ENCODE data around the gene IRS2.

The IRS2 gene

GRCh38 chr13:109817591-109818535 lies 31.5 kb upstream of the IRS2 start:
- H3K9me3 ChIP-seq (ENCODE audit: low read length): no peaks in the 10 kb centered on the region
- no peaks in the 10 kb centered on the region for H3K4me1 ChIP-seq (ENCODE audit: insufficient read depth, low read length)
- no peak overlapping the region for H3K4me3 ChIP-seq (ENCODE audit: low read depth in 1 of 2, low read length in 2 of 2)
- no peak overlapping the region for H3K9ac ChIP-seq (ENCODE audit: low read length)
- H3K27me3 ChIP-seq (ENCODE audit: control insufficient read depth in 1 of 2, insufficient read depth in 2 of 2, low read length in 2 of 2): no peaks in the 10 kb centered on the region
- no peaks in the 10 kb centered on the region for H3K36me3 ChIP-seq (ENCODE audit: insufficient read depth, low read length)
- no peak overlapping the region for H3K27ac ChIP-seq (ENCODE audit: low read depth, low read length)

- H3K36me3 ChIP-seq (ENCODE audit: insufficient read depth, low read length): no peaks in the 10 kb centered on the region
- no peak overlapping the region for H3K9ac ChIP-seq (ENCODE audit: low read length)
- no peak overlapping the region for H3K27ac ChIP-seq (ENCODE audit: low read depth, low read length)
- no peaks in the 10 kb centered on the region for H3K9me3 ChIP-seq (ENCODE audit: low read length)
- H3K4me3 ChIP-seq (ENCODE audit: low read depth in 1 of 2, low read length in 2 of 2): no peak overlapping the region
- H3K27me3 ChIP-seq (ENCODE audit: control insufficient read depth in 1 of 2, insufficient read depth in 2 of 2, low read length in 2 of 2): no peaks in the 10 kb centered on the region
- H3K4me1 ChIP-seq (ENCODE audit: insufficient read depth, low read length): no peaks in the 10 kb centered on the region
Observed at GRCh38 chr13:109816808-109817203, 30.4 kb upstream of the IRS2 start.

DNA sequence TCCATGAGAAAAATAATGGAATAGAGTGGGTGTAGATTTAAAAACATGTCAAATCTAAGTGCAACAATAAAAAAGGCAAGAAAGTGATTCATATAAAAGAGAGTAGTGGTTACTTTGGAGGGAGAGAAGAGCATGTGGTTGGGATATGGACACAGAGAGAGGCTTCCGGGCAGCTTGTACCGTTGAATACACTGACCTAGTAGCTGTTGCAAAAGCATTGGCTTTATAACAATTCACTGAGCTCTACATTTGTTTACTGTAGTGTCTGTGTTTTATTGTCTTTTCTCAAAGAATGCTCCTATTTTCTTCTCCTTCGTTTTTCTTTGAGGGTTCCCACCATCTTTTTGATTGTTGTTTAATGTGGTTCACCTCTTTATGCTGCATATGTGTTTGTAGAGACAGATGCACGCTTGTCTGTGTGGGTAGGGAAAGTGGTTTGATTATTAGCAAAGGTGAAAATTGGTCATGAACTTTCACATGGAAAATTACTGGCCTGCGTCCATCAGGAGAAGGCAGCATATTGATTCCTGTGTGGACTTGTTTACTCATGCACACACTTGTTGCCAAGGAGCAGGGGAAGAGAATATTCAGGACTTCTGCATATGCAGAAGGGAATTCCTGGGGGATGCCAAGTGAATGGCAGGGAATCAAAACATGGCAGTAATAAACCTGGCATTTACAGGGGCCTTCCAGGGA lies 29.9 kb upstream of the IRS2 start:
- no peak overlapping the region for H3K9ac ChIP-seq (ENCODE audit: low read length)
- no peaks in the 10 kb centered on the region for H3K9me3 ChIP-seq (ENCODE audit: low read length)
- H3K4me3 ChIP-seq (ENCODE audit: low read depth in 1 of 2, low read length in 2 of 2): no peak overlapping the region
- no peak overlapping the region for H3K27ac ChIP-seq (ENCODE audit: low read depth, low read length)
- H3K36me3 ChIP-seq (ENCODE audit: insufficient read depth, low read length): no peaks in the 10 kb centered on the region
- no peaks in the 10 kb centered on the region for H3K27me3 ChIP-seq (ENCODE audit: control insufficient read depth in 1 of 2, insufficient read depth in 2 of 2, low read length in 2 of 2)
- H3K4me1 ChIP-seq (ENCODE audit: insufficient read depth, low read length): no peaks in the 10 kb centered on the region

GRCh38 chr13:109815651-109816050 lies 29.3 kb upstream of the IRS2 start:
- H3K27ac ChIP-seq (ENCODE audit: low read depth, low read length): no peak overlapping the region
- no peaks in the 10 kb centered on the region for H3K27me3 ChIP-seq (ENCODE audit: control insufficient read depth in 1 of 2, insufficient read depth in 2 of 2, low read length in 2 of 2)
- no peaks in the 10 kb centered on the region for H3K4me1 ChIP-seq (ENCODE audit: insufficient read depth, low read length)
- no peaks in the 10 kb centered on the region for H3K9me3 ChIP-seq (ENCODE audit: low read length)
- no peak overlapping the region for H3K4me3 ChIP-seq (ENCODE audit: low read depth in 1 of 2, low read length in 2 of 2)
- no peaks in the 10 kb centered on the region for H3K36me3 ChIP-seq (ENCODE audit: insufficient read depth, low read length)
- no peak overlapping the region for H3K9ac ChIP-seq (ENCODE audit: low read length)

- no peaks in the 10 kb centered on the region for H3K4me1 ChIP-seq (ENCODE audit: insufficient read depth, low read length)
- H3K36me3 ChIP-seq (ENCODE audit: insufficient read depth, low read length): no peaks in the 10 kb centered on the region
- no peak overlapping the region for H3K27ac ChIP-seq (ENCODE audit: low read depth, low read length)
- H3K9me3 ChIP-seq (ENCODE audit: low read length): no peaks in the 10 kb centered on the region
- no peaks in the 10 kb centered on the region for H3K27me3 ChIP-seq (ENCODE audit: control insufficient read depth in 1 of 2, insufficient read depth in 2 of 2, low read length in 2 of 2)
- no peak overlapping the region for H3K9ac ChIP-seq (ENCODE audit: low read length)
- no peak overlapping the region for H3K4me3 ChIP-seq (ENCODE audit: low read depth in 1 of 2, low read length in 2 of 2)
Observed at GRCh38 chr13:109813663-109814062, 27.3 kb upstream of the IRS2 start.

GRCh38 chr13:109812382-109812781 lies 26.0 kb upstream of the IRS2 start:
- H3K9me3 ChIP-seq (ENCODE audit: low read length): no peaks in the 10 kb centered on the region
- H3K9ac ChIP-seq (ENCODE audit: low read length): no peak overlapping the region
- H3K27me3 ChIP-seq (ENCODE audit: control insufficient read depth in 1 of 2, insufficient read depth in 2 of 2, low read length in 2 of 2): no peaks in the 10 kb centered on the region
- no peak overlapping the region for H3K27ac ChIP-seq (ENCODE audit: low read depth, low read length)
- no peak overlapping the region for H3K4me3 ChIP-seq (ENCODE audit: low read depth in 1 of 2, low read length in 2 of 2)
- H3K4me1 ChIP-seq (ENCODE audit: insufficient read depth, low read length): no peaks in the 10 kb centered on the region
- no peaks in the 10 kb centered on the region for H3K36me3 ChIP-seq (ENCODE audit: insufficient read depth, low read length)

DNA sequence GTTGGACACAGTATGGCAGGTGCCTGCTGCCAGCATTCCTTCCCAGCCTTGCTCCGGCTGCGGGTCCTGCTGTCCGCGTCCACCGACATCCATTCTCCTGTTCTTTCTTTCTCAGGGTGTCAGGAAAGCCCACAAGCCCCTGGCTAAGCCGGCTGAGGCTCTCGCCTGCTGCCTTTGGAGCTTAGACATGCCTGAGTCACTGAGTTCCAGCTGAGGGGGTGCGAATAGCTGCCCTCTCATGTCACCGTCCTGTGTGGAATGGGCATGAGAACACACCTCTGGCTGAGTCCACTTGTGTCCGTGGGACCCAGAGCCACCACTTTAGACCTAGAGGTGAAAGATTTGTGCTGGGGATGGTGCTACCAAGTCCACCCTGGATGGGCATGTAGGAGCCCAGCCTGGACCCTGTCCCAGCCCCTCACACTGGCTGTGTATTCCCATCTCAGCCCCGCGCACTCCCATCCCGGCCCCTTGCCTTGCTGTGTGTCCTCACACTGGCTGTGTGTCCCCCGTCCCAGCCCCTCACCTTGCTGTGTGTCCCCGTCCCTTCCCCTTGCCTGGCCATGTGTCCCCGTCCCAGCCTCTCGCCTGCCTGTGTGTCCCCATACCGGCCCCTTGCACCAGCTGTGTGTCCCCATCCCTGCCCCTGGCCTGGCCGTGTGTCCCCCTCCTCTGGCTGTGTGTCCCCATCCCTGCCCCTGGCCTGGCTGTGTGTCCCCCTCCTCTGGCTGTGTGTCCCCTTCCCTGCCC lies 24.6 kb upstream of the IRS2 start:
- no peak overlapping the region for H3K27ac ChIP-seq (ENCODE audit: low read depth, low read length)
- H3K4me3 ChIP-seq (ENCODE audit: low read depth in 1 of 2, low read length in 2 of 2): no peak overlapping the region
- no peaks in the 10 kb centered on the region for H3K4me1 ChIP-seq (ENCODE audit: insufficient read depth, low read length)
- no peaks in the 10 kb centered on the region for H3K9me3 ChIP-seq (ENCODE audit: low read length)
- no peaks in the 10 kb centered on the region for H3K27me3 ChIP-seq (ENCODE audit: control insufficient read depth in 1 of 2, insufficient read depth in 2 of 2, low read length in 2 of 2)
- no peak overlapping the region for H3K9ac ChIP-seq (ENCODE audit: low read length)
- no peaks in the 10 kb centered on the region for H3K36me3 ChIP-seq (ENCODE audit: insufficient read depth, low read length)

DNA sequence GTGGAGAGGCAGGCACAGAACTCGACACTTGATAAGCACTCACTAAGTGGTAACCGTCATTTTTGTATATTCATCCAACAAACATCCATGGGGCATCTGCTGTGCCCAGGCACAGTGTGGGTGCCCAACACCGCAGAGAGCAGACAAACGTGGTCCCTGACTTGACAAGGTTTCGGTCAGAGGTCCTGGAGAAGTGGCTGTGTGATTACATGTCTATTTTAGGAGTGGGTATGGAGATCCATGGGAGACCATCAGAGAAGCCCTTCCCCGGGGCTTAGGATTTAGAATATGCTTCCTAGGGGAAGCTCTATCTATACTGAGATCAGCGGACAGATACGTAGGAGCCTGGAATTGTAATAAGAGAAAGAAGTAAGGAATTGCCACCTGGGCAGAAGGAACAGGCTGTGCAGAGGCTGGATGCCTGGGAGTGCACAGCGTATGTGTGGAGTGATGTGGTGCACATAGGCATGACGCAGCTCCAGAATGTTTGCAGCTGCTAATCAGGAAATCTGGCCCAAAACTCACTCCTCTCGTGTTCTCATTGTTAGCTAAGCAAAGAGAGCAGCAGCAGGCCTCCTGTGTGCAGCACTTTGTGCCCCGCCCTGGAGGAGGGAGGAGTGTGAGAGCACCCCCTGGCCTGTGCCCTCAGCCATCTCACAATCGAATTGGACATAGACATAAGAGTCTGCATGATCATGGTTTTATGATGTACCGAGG lies 23.0 kb upstream of the IRS2 start:
- Histone ChIP-seq H3K4me3 (ENCODE audit: low read depth in 1 of 2, low read length in 2 of 2) (no peak overlapping the region), H3K9me3 (ENCODE audit: low read length) (no peaks in the 10 kb centered on the region), H3K9ac (ENCODE audit: low read length) (no peak overlapping the region), H3K36me3 (ENCODE audit: insufficient read depth, low read length) (no peaks in the 10 kb centered on the region), H3K27me3 (ENCODE audit: control insufficient read depth in 1 of 2, insufficient read depth in 2 of 2, low read length in 2 of 2) (no peaks in the 10 kb centered on the region), H3K4me1 (ENCODE audit: insufficient read depth, low read length) (no peaks in the 10 kb centered on the region), H3K27ac (ENCODE audit: low read depth, low read length) (no peak overlapping the region)

DNA sequence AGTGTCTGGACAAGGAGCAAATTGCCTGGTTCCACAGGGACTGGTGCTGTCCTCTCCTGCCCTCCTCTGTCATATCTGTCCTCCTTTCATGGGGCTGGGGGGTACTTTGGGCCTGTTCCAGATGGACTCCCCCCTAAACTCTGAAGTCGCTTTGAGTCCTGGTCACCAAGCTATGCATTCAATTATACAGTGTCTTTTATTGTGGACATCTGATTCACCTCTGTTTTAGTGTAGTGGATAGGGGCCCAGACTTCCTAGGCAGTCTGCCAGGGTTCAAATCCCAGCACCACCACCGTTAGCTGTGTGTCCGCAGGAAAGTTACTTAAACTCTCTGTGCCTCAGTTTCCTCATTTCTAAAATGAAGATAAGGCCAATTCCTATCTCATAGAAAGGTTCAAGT lies 21.0 kb upstream of the IRS2 start:
- Histone ChIP-seq H3K9ac (ENCODE audit: low read length) (no peak overlapping the region), H3K4me1 (ENCODE audit: insufficient read depth, low read length) (no peaks in the 10 kb centered on the region), H3K27me3 (ENCODE audit: control insufficient read depth in 1 of 2, insufficient read depth in 2 of 2, low read length in 2 of 2) (no peaks in the 10 kb centered on the region), H3K9me3 (ENCODE audit: low read length) (no peaks in the 10 kb centered on the region), H3K27ac (ENCODE audit: low read depth, low read length) (no peak overlapping the region), H3K4me3 (ENCODE audit: low read depth in 1 of 2, low read length in 2 of 2) (no peak overlapping the region), H3K36me3 (ENCODE audit: insufficient read depth, low read length) (no peaks in the 10 kb centered on the region)

DNA sequence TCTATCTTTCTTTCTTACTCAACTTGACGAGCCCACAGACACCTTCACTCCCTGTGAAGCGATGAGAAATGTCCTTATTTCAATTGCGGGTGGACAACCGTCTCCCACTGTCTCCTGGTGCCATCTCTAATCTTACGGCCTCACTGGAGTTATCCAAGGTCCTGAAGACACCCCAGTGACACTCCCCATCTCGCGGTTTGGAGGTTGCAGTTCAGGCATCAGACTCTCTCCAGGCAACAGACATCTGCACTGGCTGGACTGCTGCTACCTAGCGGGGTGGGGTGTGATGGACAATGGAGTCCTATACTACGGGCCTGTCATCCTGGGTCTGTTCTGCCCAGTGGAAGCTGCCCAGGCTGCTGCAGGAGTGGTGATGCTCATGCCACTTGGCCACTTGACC lies 18.3 kb upstream of the IRS2 start:
- no peaks in the 10 kb centered on the region for H3K36me3 ChIP-seq (ENCODE audit: insufficient read depth, low read length)
- H3K27ac ChIP-seq (ENCODE audit: low read depth, low read length): no peak overlapping the region
- no peaks in the 10 kb centered on the region for H3K9me3 ChIP-seq (ENCODE audit: low read length)
- no peak overlapping the region for H3K9ac ChIP-seq (ENCODE audit: low read length)
- H3K4me3 ChIP-seq (ENCODE audit: low read depth in 1 of 2, low read length in 2 of 2): no peak overlapping the region
- H3K4me1 ChIP-seq (ENCODE audit: insufficient read depth, low read length): no peaks in the 10 kb centered on the region
- no peaks in the 10 kb centered on the region for H3K27me3 ChIP-seq (ENCODE audit: control insufficient read depth in 1 of 2, insufficient read depth in 2 of 2, low read length in 2 of 2)

DNA sequence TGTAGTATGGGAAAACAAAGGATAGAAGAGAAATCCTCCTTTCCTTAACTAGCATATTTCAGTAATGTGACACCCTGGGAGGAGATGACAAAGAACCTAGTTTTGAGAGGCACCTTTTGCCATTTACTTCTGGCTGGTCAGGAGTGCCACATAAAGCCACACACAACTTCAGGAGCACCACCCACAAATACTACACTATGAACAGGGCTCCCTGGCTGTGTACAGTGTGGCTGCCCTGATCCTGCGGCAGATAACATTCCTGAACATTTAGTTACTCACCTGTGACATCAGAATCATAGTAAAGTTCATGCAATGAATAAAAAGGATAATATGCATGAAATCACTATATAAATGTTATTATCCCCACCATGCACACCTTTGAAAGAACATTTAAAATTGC lies 17.4 kb upstream of the IRS2 start:
- H3K4me3 ChIP-seq (ENCODE audit: low read depth in 1 of 2, low read length in 2 of 2): no peak overlapping the region
- H3K4me1 ChIP-seq (ENCODE audit: insufficient read depth, low read length): no peaks in the 10 kb centered on the region
- H3K27ac ChIP-seq (ENCODE audit: low read depth, low read length): no peak overlapping the region

More for the DNA sequence above, 17.4 kb upstream of the IRS2 start:
- Histone ChIP-seq H3K9me3 (ENCODE audit: low read length) (no peaks in the 10 kb centered on the region), H3K36me3 (ENCODE audit: insufficient read depth, low read length) (no peaks in the 10 kb centered on the region), H3K9ac (ENCODE audit: low read length) (no peak overlapping the region), H3K27me3 (ENCODE audit: control insufficient read depth in 1 of 2, insufficient read depth in 2 of 2, low read length in 2 of 2) (no peaks in the 10 kb centered on the region)
